Chondrocyte (in vitro differentiated cells): ENCODE results near the gene LYPD3. TPM values are rescaled to one million over a fixed set of nuclear protein-coding genes. Genes with fewer than 3 reads are reported as not detected.

ENCODE experiments used
- DNase-seq: peaks from one replicate; pipeline ENCODE4 v3.0.0; 2021; ENCODE audit warnings: mixed read lengths, low spot score
- H3K27ac Mint-ChIP-seq: one replicate; pipeline ENCODE4 v1.8.0; 2021; ENCODE audit warnings: mild to moderate bottlenecking, moderate library complexity, mixed read lengths; ENCODE audit not compliant: unreplicated experiment
- H3K27me3 Mint-ChIP-seq: 2 replicates; pipeline ENCODE4 v1.8.0; 2021; ENCODE audit warnings: low read depth, mixed read lengths
- H3K36me3 Mint-ChIP-seq: 2 replicates; pipeline ENCODE4 v1.8.0; 2021; ENCODE audit warnings: low read depth, mixed read lengths
- H3K4me1 Mint-ChIP-seq: 2 replicates; pipeline ENCODE4 v1.8.0; 2021; ENCODE audit warnings: low read depth, mild to moderate bottlenecking, mixed read lengths
- H3K4me3 Mint-ChIP-seq: one replicate; pipeline ENCODE4 v1.8.0; 2021; ENCODE audit warnings: mild to moderate bottlenecking, moderate library complexity, mixed read lengths; ENCODE audit not compliant: unreplicated experiment
- H3K9me3 Mint-ChIP-seq: 2 replicates; pipeline ENCODE4 v1.8.0; 2021; ENCODE audit warnings: low read depth, mixed read lengths
- total RNA-seq: library from RNA; stranded (reverse); gene quantifications from 3 replicates; pipeline ENCODE4 v1.2.1, GENCODE V29; 2021
- TF ChIP-seq, protein P1 (sequence below): fragments of 200-600 bp; sonication (generic); IDR thresholded peaks from 2 replicates; pipeline ENCODE4 v1.5.0; 2021; ENCODE audit warnings: antibody characterized with exemption, mild to moderate bottlenecking, moderate library complexity

Gene LYPD3
- total RNA-seq, 1 donor from 2014 or later: 1.0 TPM

DNA sequence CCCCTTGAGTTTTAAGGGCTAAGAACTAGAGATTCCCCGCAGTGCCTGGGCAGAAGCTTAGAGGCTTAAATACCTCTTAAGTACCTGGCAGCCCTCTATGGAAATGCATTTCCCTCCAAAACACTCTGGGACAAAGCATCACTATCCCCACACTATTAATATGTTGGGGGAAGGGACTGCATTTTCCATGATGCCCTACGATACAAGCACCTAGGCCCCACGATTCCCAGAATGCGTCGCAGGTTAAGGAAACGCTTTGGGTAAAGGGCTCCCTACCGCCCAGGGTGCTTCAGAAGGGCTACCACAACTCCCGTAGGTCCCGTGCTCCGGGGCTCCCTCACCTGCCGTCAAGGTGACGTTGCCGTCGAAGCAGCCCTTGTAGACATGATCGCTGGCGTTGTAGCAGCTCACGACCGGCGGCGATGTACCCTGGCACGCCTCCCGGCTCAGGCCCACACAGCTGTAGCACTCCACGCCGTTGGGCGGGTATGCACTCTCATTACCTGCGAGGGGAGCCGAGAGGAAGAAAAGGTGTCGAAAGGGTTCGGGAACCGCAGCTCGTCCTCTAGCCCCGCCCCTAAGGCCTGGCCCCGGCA is 2.5 kb downstream of the LYPD3 start:
- H3K27me3 Mint-ChIP-seq: peaks cover under 1% of the 10 kb centered on the region
- H3K27ac Mint-ChIP-seq: no peak overlapping the region

DNA sequence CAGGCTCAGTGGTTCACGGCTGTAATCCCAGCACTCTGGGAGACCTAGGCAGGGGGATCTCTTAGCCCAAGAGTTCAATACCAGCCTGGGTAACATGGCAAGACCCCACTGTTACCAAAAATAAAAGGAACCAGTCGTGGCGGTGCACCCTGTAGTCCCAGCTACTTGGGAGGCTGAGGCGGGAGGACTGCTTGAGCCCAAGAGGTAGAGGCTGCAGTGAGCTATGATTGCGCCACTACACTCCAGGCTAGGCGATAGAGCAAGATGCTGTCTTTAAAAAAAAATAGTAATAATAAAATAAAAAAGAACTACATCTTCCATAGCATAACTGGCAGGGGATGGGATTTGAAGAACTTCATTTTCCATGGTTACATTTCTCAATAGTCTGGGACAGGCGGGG is 3.0 kb downstream of the LYPD3 start:
- no peak for DNase-seq
- peaks cover 4% of the 10 kb centered on the region for H3K27me3 Mint-ChIP-seq
- TF ChIP-seq, protein P1, sequence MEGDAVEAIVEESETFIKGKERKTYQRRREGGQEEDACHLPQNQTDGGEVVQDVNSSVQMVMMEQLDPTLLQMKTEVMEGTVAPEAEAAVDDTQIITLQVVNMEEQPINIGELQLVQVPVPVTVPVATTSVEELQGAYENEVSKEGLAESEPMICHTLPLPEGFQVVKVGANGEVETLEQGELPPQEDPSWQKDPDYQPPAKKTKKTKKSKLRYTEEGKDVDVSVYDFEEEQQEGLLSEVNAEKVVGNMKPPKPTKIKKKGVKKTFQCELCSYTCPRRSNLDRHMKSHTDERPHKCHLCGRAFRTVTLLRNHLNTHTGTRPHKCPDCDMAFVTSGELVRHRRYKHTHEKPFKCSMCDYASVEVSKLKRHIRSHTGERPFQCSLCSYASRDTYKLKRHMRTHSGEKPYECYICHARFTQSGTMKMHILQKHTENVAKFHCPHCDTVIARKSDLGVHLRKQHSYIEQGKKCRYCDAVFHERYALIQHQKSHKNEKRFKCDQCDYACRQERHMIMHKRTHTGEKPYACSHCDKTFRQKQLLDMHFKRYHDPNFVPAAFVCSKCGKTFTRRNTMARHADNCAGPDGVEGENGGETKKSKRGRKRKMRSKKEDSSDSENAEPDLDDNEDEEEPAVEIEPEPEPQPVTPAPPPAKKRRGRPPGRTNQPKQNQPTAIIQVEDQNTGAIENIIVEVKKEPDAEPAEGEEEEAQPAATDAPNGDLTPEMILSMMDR: no peak
- peaks cover 3% of the 10 kb centered on the region for H3K36me3 Mint-ChIP-seq
- no peak overlapping the region for H3K27ac Mint-ChIP-seq
- H3K4me3 Mint-ChIP-seq: no peak overlapping the region
- no peaks in the 10 kb centered on the region for H3K9me3 Mint-ChIP-seq
- peaks cover 8% of the 10 kb centered on the region for H3K4me1 Mint-ChIP-seq

More for the DNA sequence above, 2.5 kb downstream of the LYPD3 start:
- no peak for DNase-seq
- Mint-ChIP-seq H3K9me3 (no peaks in the 10 kb centered on the region), H3K4me3 (peak overlapping the region; percentile 95), H3K4me1 (peaks cover 8% of the 10 kb centered on the region), H3K36me3 (peaks cover 3% of the 10 kb centered on the region)
- TF ChIP-seq, protein P1: no peak

DNA sequence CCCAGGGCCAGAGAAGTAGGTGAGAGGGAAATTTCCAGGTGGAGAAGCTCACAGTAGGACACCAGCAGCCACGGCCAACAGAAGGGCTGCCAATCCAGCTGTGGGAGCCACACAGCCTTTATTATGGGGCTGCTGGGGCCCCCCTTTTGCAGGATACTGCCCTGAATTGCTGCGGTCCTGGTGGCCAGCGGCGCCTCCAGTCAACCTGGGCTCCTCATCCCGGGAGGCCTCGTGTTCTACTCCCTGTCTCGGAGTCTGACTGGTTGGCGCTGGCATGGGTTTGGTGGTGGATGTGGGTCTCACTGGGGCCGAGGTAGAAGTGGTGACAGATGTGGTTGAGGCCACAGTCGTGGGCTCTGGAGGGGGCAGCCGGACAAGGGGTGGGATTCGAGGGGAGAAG is 4.1 kb downstream of the LYPD3 start:
- Mint-ChIP-seq H3K9me3 (no peaks in the 10 kb centered on the region), H3K27me3 (peaks cover 4% of the 10 kb centered on the region), H3K4me1 (peaks cover 8% of the 10 kb centered on the region), H3K36me3 (peaks cover 3% of the 10 kb centered on the region), H3K4me3 (no peak overlapping the region), H3K27ac (no peak overlapping the region)
- DNase-seq: no peak
- TF ChIP-seq, protein P1: no peak

DNA sequence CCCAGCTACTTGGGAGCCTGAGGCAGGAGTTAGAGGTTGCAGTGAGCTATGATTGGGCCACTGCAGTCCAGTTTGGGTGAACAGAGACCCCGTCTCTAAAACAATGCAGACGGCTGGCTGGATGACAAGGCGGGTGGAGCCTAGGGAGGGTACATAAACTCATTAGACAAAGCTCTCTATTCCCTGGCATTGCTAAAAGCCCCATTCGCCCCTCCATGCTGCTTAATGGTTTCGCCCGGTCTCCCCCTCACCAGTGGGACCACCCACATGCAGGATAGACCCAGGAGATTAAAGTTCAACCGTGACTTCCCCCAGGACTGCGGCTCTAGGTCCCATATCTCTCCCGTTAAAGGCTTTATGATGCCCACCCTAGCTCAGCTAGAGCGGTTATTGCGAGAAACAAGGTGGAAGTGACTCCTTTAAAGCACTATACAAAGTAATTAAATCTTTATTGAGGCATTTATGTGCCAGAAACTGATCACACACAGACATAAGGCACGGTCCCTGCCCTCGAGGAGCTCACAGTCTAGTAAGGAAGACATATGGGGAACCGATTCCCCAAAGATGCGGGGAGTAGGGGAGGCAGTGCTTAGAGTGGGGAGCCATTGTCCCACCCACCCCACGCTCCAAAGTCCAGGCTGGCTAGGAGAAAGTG is 4.9 kb downstream of the LYPD3 start:
- H3K4me1 Mint-ChIP-seq: peaks cover 8% of the 10 kb centered on the region
- no peak overlapping the region for H3K27ac Mint-ChIP-seq
- H3K27me3 Mint-ChIP-seq: peaks cover 9% of the 10 kb centered on the region
- peaks cover 3% of the 10 kb centered on the region for H3K36me3 Mint-ChIP-seq
- no peak for DNase-seq
- TF ChIP-seq, protein P1: no peak
- no peak overlapping the region for H3K4me3 Mint-ChIP-seq
- H3K9me3 Mint-ChIP-seq: no peaks in the 10 kb centered on the region

DNA sequence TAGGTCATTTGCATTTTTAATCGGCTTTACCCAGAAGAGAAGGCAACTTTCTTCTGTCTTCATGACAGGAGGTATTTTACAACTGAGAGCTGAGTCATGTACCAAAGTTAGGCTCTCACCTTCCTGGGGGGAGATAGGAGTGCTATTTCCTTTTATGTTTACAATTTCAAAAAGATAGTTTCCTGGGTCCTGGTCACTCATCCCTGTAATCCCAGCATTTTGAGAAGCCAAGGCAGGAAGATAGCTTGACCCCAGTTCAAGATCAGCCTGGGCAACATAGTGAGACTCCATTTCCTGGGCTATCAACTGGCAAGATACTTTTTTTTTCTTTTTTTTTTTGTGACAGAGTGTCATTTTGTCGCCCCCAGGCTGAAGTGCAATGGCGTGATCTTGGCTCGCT is 7.6 kb downstream of the LYPD3 start:
- Mint-ChIP-seq H3K27ac (no peak overlapping the region), H3K4me3 (no peak overlapping the region), H3K9me3 (peaks cover under 1% of the 10 kb centered on the region), H3K27me3 (peaks cover 14% of the 10 kb centered on the region), H3K36me3 (peaks cover 3% of the 10 kb centered on the region), H3K4me1 (no peaks in the 10 kb centered on the region)
- TF ChIP-seq, protein P1: no peak
- no peak for DNase-seq
